GM19455 (cell line): ENCODE measurements around the gene ZNF74.
"Not testable (repeated sequence)": the region's sequence is repeated elsewhere in the genome, so short reads cannot be mapped to it uniquely, and the experiment has no call there.

Experiments
- ATAC-seq: cut with Tn5 transposase; IDR thresholded peaks from one replicate; pipeline ENCODE4 v1.9.1; 2021; ENCODE audit not compliant: unreplicated experiment

Gene ZNF74

GRCh38 chr22:20441631-20442484 is 47.9 kb downstream of the ZNF74 start:
- ATAC-seq, result no peak

- ATAC-seq, result no peak
Measured at GRCh38 chr22:20442485-20443284, 48.7 kb downstream of the ZNF74 start.

- ATAC-seq, result no peak
Measured at GRCh38 chr22:20444325-20444724, 50.4 kb downstream of the ZNF74 start.

- no peak for ATAC-seq
Measured at GRCh38 chr22:20446383-20446970, 52.5 kb downstream of the ZNF74 start.

- no peak for ATAC-seq
Measured at GRCh38 chr22:20448630-20449029, 54.7 kb downstream of the ZNF74 start.

GRCh38 chr22:20449819-20450550 is 56.0 kb downstream of the ZNF74 start:
- no peak for ATAC-seq

GRCh38 chr22:20450551-20450906 is 56.6 kb downstream of the ZNF74 start:
- ATAC-seq, result no peak

- not testable (repeated sequence) for ATAC-seq
Measured at GRCh38 chr22:20451129-20451778, 57.3 kb downstream of the ZNF74 start.

- no peak for ATAC-seq
Measured at GRCh38 chr22:20451920-20452319, 58.0 kb downstream of the ZNF74 start.

GRCh38 chr22:20453222-20453621 is 59.3 kb downstream of the ZNF74 start:
- ATAC-seq, result no peak

- no peak for ATAC-seq
Measured at GRCh38 chr22:20455709-20456063, 61.7 kb downstream of the ZNF74 start.

- ATAC-seq, result no peak
Measured at GRCh38 chr22:20456064-20456721, 62.2 kb downstream of the ZNF74 start.

- no peak for ATAC-seq
Measured at GRCh38 chr22:20456722-20457076, 62.7 kb downstream of the ZNF74 start.

GRCh38 chr22:20457506-20458240 is 63.7 kb downstream of the ZNF74 start:
- no peak for ATAC-seq
